SU-DHL-6 (cell line): ENCODE measurements around the gene TYRO3.

Experiments used
- H2AFZ ChIP-seq: fragments of 200-600 bp; sonication (generic); 2 replicates; pipeline ENCODE4 v1.6.1; 2014; ENCODE audit warnings: low read depth, mild to moderate bottlenecking, moderate library complexity, mixed read lengths, antibody characterized with exemption, low read length; ENCODE audit not compliant: severe bottlenecking
- H3F3A ChIP-seq: fragments of 200-600 bp; shearing (Covaris generic); 2 replicates; pipeline ENCODE4 v1.6.0; 2016; ENCODE audit warnings: antibody characterized with exemption, mild to moderate bottlenecking; ENCODE audit not compliant: insufficient read depth
- H3K27ac ChIP-seq: fragments of 200-600 bp; sonication (generic); 2 replicates; pipeline ENCODE4 v1.5.1; 2016; ENCODE audit warnings: low read depth, mild to moderate bottlenecking, low read length, moderate library complexity, mixed read lengths
- H3K27me3 ChIP-seq: fragments of 200-600 bp; sonication (generic), shearing (Covaris generic); 2 replicates; pipeline ENCODE4 v1.6.0; 2014; ENCODE audit warnings: mild to moderate bottlenecking, low read length
- H3K36me3 ChIP-seq: fragments of 200-600 bp; sonication (generic); 2 replicates; pipeline ENCODE4 v1.6.1; 2014; ENCODE audit warnings: mild to moderate bottlenecking, low read length, mixed read lengths
- H3K4me2 ChIP-seq: fragments of 300-600, 200-600 bp; shearing (Covaris generic), sonication (generic); 2 replicates; pipeline ENCODE4 v1.6.0; 2014; ENCODE audit warnings: low read length, low read depth, mild to moderate bottlenecking; ENCODE audit not compliant: poor library complexity, severe bottlenecking
- H3K4me3 ChIP-seq: fragments of 200-600 bp; sonication (generic); 2 replicates; pipeline ENCODE4 v1.5.1; 2014; ENCODE audit warnings: antibody characterized with exemption, low read length, mild to moderate bottlenecking, mixed read lengths; ENCODE audit not compliant: insufficient read depth, poor library complexity, severe bottlenecking
- H3K79me2 ChIP-seq: fragments of 200-600 bp; sonication (generic); 2 replicates; pipeline ENCODE4 v1.6.1; 2014; ENCODE audit warnings: mild to moderate bottlenecking, low read length, moderate library complexity; ENCODE audit not compliant: insufficient read depth
- H3K9ac ChIP-seq: fragments of 200-600 bp; sonication (generic); 2 replicates; pipeline ENCODE4 v1.7.0; 2014; ENCODE audit warnings: mild to moderate bottlenecking, low read length
- H3K9me2 ChIP-seq: fragments of 200-600 bp; sonication (generic); replicated peaks from 2 replicates; pipeline ENCODE4 v1.6.1; 2014; ENCODE audit warnings: low read length; ENCODE audit not compliant: insufficient read depth
- H3K9me3 ChIP-seq: fragments of 200-600 bp; sonication (generic); 2 replicates; pipeline ENCODE4 v1.6.1; 2014; ENCODE audit warnings: low read length, mixed read lengths; ENCODE audit not compliant: insufficient read depth
- H4K20me1 ChIP-seq: fragments of 200-600 bp; sonication (generic); 2 replicates; pipeline ENCODE4 v1.6.1; 2014; ENCODE audit warnings: low read depth, mild to moderate bottlenecking, antibody characterized with exemption, low read length, moderate library complexity, mixed read lengths
- CTCF ChIP-seq: fragments of 200-600 bp; sonication (generic); IDR thresholded peaks from one replicate; pipeline ENCODE4 v1.5.1; 2017; ENCODE audit warnings: antibody characterized with exemption, mild to moderate bottlenecking, low read length, moderate library complexity; ENCODE audit not compliant: insufficient read depth, poor library complexity, severe bottlenecking
- EZH2phosphoT487 ChIP-seq: fragments of 200-600 bp; sonication (generic), shearing (Covaris generic); conservative IDR thresholded peaks from 2 replicates; pipeline ENCODE4 v1.6.1; 2018; ENCODE audit warnings: mild to moderate bottlenecking, antibody characterized with exemption, low read length, moderate library complexity, mixed read lengths

The TYRO3 gene

GRCh38 chr15:41517895-41518449, 41.0 kb upstream of the TYRO3 start:
- no peaks in the 10 kb centered on the region for H4K20me1 ChIP-seq
- no peak overlapping the region for H3K9ac ChIP-seq
- TF ChIP-seq CTCF (no peak), EZH2phosphoT487 (no peak)
- no peak overlapping the region for H3K4me2 ChIP-seq
- H2AFZ ChIP-seq, result no peak overlapping the region
- H3K79me2 ChIP-seq, result no peaks in the 10 kb centered on the region
- H3K4me3 ChIP-seq, result no peak overlapping the region
- no peaks in the 10 kb centered on the region for H3K9me2 ChIP-seq
- H3K27me3 ChIP-seq, result no peaks in the 10 kb centered on the region
- H3F3A ChIP-seq, result no peaks in the 10 kb centered on the region
- H3K9me3 ChIP-seq, result no peaks in the 10 kb centered on the region
- no peaks in the 10 kb centered on the region for H3K36me3 ChIP-seq
- H3K27ac ChIP-seq, result no peak overlapping the region

- no peaks in the 10 kb centered on the region for H3K9me2 ChIP-seq
- H3K36me3 ChIP-seq, result no peaks in the 10 kb centered on the region
These were observed 38.4 kb upstream of the TYRO3 start for GRCh38 chr15:41520636-41521035.

GRCh38 chr15:41521614-41522013, 37.4 kb upstream of the TYRO3 start:
- H3K36me3 ChIP-seq, result no peaks in the 10 kb centered on the region
- H4K20me1 ChIP-seq, result no peaks in the 10 kb centered on the region

More at GRCh38 chr15:41520636-41521035, 38.4 kb upstream of the TYRO3 start:
- no peak overlapping the region for H3K4me3 ChIP-seq
- H3K27ac ChIP-seq, result no peak overlapping the region
- no peaks in the 10 kb centered on the region for H3F3A ChIP-seq
- TF ChIP-seq EZH2phosphoT487 (no peak), CTCF (no peak)
- no peak overlapping the region for H3K9ac ChIP-seq
- H3K79me2 ChIP-seq, result no peaks in the 10 kb centered on the region
- no peak overlapping the region for H2AFZ ChIP-seq
- no peak overlapping the region for H3K4me2 ChIP-seq
- H3K27me3 ChIP-seq, result no peaks in the 10 kb centered on the region
- H3K9me3 ChIP-seq, result no peaks in the 10 kb centered on the region
- no peaks in the 10 kb centered on the region for H4K20me1 ChIP-seq

More at GRCh38 chr15:41521614-41522013, 37.4 kb upstream of the TYRO3 start:
- Histone ChIP-seq H3K4me2 (no peak overlapping the region), H3K79me2 (no peaks in the 10 kb centered on the region), H3K9ac (no peak overlapping the region), H3K9me3 (no peaks in the 10 kb centered on the region), H3K9me2 (no peaks in the 10 kb centered on the region), H3K27me3 (no peaks in the 10 kb centered on the region), H3K27ac (no peak overlapping the region), H3K4me3 (no peak overlapping the region), H2AFZ (no peak overlapping the region), H3F3A (no peaks in the 10 kb centered on the region)
- TF ChIP-seq CTCF (no peak), EZH2phosphoT487 (no peak)
